ENCODE data around the gene BASP1.
"Not testable (repeated sequence)": the region's sequence is repeated elsewhere in the genome, so short reads cannot be mapped to it uniquely, and the experiment has no call there.

Gene BASP1

GRCh38 chr5:17256171-17256570 lies 38.7 kb downstream of the BASP1 start:
- DNase-seq (ENCODE audit: low read depth), result no peak

DNA sequence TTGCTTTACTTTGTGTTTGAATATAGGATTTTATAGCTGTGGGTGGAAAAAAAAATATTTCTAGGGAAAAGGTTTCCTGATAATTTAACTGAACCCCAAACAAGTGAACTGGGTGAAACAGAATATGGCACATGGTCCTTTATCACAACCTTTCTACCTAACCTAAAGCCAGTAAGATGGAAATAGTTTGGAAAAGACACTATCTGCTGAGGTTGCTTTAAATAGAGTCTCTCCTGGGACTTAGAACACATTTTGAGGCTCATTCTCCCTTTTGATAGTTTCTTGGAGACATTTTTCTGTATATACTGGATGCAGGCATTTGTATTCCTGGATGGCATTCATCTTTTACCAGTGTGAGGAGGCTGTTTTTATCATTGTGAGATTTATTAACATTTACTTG lies 39.4 kb downstream of the BASP1 start:
- no peak for DNase-seq (ENCODE audit: low read depth)

- no peak for DNase-seq (ENCODE audit: low read depth)
Measured at GRCh38 chr5:17257705-17258273, 40.4 kb downstream of the BASP1 start.

GRCh38 chr5:17258431-17258830 lies 41.0 kb downstream of the BASP1 start:
- DNase-seq (ENCODE audit: low read depth), result no peak

- DNase-seq (ENCODE audit: low read depth), result not testable (repeated sequence)
Measured at GRCh38 chr5:17259012-17259411, 41.6 kb downstream of the BASP1 start.

- no peak for DNase-seq (ENCODE audit: low read depth)
Measured at GRCh38 chr5:17259630-17260257, 42.3 kb downstream of the BASP1 start.

DNA sequence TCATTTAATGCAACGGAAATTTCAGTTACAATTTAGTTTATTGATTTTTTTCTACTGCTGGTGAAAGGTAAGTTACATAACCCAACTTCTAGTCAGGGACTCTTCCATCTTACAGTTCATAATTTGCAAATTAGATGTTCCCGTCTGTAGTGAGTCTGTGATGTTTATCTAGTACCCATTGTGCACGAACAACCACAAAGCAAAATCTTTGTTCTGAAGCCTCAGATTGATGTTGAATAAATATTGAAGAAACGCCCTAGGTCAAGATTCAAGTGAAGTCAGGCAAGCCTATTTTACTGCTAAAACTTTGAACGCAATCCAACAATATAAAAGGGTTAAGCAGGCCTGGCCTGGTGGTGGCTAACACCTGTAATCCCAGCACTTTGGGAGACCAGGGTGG lies 43.1 kb downstream of the BASP1 start:
- no peak for DNase-seq (ENCODE audit: low read depth)

DNA sequence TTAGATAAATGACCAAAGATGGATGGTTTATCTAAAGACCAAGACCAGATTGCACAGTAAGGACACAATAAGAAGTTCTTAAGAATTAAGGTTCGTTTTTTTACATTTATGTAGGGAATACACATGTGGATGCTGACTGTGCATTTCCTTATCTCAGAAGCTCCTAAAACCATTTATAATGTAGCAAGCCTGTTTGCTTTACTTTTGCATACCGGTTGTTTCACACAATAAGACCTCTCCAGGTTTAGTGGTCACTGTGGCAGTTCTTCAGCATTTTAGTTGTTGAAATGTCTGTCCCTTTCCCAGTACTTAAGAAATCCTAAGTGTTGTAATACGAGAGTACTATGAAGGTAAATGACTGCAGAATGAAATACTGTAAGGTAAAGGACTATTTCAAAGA lies 43.6 kb downstream of the BASP1 start:
- DNase-seq (ENCODE audit: low read depth), result no peak

- no peak for DNase-seq (ENCODE audit: low read depth)
Measured at GRCh38 chr5:17265041-17265440, 47.6 kb downstream of the BASP1 start.

- DNase-seq (ENCODE audit: low read depth), result no peak
Measured at GRCh38 chr5:17267106-17267505, 49.7 kb downstream of the BASP1 start.

DNA sequence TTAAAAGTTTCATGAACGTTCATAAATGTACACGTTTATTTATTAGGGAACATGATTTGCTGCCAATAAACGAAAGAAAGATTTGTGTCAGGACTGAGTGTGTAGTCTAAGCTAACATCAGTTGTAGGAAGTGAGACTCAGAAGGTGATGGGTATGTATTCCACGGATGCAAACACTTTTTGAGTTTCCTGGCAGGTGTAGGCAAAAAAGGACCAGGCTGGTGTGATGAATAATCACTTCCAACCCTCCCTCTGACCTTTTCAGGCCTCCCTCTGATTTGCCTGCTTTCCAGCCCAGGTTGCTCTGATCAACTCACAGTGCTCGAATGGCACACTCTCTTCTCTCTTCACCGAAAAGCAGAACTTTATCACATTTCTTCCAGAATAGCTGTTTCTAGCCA lies 51.8 kb downstream of the BASP1 start:
- DNase-seq (ENCODE audit: low read depth), result no peak

GRCh38 chr5:17272111-17272510 lies 54.7 kb downstream of the BASP1 start:
- no peak for DNase-seq (ENCODE audit: low read depth)

DNA sequence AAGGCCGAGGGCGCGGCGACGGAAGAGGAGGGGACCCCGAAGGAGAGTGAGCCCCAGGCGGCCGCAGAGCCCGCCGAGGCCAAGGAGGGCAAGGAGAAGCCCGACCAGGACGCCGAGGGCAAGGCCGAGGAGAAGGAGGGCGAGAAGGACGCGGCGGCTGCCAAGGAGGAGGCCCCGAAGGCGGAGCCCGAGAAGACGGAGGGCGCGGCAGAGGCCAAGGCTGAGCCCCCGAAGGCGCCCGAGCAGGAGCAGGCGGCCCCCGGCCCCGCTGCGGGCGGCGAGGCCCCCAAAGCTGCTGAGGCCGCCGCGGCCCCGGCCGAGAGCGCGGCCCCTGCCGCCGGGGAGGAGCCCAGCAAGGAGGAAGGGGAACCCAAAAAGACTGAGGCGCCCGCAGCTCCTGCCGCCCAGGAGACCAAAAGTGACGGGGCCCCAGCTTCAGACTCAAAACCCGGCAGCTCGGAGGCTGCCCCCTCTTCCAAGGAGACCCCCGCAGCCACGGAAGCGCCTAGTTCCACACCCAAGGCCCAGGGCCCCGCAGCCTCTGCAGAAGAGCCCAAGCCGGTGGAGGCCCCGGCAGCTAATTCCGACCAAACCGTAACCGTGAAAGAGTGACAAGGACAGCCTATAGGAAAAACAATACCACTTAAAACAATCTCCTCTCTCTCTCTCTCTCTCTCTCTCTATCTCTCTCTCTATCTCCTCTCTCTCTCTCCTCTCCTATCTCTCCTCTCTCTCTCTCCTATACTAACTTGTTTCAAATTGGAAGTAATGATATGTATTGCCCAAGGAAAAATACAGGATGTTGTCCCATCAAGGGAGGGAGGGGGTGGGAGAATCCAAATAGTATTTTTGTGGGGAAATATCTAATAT lies 58.1 kb downstream of the BASP1 start:
- DNase-seq (ENCODE audit: low read depth), result no peak

DNA sequence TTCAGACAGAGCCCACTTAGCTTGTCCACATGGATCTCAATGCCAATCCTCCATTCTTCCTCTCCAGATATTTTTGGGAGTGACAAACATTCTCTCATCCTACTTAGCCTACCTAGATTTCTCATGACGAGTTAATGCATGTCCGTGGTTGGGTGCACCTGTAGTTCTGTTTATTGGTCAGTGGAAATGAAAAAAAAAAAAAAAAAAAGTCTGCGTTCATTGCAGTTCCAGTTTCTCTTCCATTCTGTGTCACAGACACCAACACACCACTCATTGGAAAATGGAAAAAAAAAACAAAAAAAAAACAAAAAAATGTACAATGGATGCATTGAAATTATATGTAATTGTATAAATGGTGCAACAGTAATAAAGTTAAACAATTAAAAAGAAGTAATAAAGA lies 59.0 kb downstream of the BASP1 start:
- no peak for DNase-seq (ENCODE audit: low read depth)

DNA sequence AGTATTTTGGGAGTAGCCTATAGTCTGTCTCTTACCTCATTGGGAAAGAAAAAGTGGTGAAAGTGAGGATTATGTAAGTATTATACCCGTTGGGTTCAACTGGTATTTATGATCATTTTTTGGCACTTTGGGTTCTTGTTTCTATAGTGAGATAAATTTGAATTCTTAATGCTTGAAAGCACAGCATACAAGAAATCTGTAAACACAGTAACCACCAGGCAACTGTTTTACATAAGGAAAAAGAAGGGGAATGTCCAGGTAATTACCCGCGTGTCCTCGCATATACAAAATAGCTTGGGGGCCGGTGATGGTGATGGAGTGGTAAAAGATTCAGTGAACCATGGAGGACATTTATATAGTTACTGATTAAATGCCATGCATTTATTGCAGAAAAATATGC lies 60.5 kb downstream of the BASP1 start:
- DNase-seq (ENCODE audit: low read depth), result no peak

GRCh38 chr5:17278931-17279330 lies 61.5 kb downstream of the BASP1 start:
- no peak for DNase-seq (ENCODE audit: low read depth)

DNA sequence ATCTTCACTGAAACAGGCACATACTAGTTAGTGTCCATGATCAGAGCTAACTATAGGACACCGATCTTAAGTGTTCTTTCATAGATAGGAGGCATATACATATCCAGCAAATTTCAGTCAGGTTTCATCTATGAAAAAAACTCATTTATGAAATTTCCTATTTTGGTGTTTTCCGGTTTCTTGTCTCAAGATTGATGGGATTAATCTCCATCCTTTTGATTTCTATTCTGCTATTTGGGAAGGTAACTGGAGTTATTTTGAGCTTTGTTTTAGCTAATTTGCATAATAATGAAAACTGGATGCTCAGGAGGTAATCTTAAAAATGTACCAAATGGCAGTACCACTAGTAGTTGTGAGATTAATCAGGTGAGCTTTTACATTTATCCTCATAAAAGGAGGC lies 62.1 kb downstream of the BASP1 start:
- DNase-seq (ENCODE audit: low read depth), result no peak

GRCh38 chr5:17282283-17283120 lies 65.1 kb downstream of the BASP1 start:
- no peak for DNase-seq (ENCODE audit: low read depth)

DNA sequence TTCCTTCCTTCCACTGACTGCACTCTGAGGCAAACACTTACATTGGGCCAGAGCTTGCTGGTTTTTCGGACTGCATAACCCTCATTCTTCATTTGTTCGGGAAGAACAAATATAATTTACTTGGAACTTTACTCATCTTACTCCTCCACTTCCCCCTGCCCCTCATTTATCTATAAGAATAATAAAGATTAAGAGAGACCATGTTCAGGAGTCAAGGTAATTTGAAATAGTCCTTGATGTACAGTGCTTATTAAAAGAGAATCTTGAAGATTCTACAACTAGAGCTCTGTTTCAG lies 65.6 kb downstream of the BASP1 start:
- DNase-seq (ENCODE audit: low read depth), result no peak

GRCh38 chr5:17287501-17288155 lies 70.2 kb downstream of the BASP1 start:
- no peak for DNase-seq (ENCODE audit: low read depth)

GRCh38 chr5:17288570-17288969 lies 71.1 kb downstream of the BASP1 start:
- no peak for DNase-seq (ENCODE audit: low read depth)

Data from activated T-helper 1 cell treated with Interleukin-2 at 50 U/mL for 16 hours (primary cell).